C4-2B (cell line): ENCODE data around the gene MCRIP1.

ENCODE experiments used
- ZFX ChIP-seq: fragments of 450-650 bp; IDR thresholded peaks from 2 replicates; pipeline ENCODE4 v1.6.1; 2017
- TF ChIP-seq, protein P1 (sequence below): fragments of 450-650 bp; conservative IDR thresholded peaks from 2 replicates; pipeline ENCODE4 v1.5.1; 2017; ENCODE audit warnings: mild to moderate bottlenecking

DNA sequence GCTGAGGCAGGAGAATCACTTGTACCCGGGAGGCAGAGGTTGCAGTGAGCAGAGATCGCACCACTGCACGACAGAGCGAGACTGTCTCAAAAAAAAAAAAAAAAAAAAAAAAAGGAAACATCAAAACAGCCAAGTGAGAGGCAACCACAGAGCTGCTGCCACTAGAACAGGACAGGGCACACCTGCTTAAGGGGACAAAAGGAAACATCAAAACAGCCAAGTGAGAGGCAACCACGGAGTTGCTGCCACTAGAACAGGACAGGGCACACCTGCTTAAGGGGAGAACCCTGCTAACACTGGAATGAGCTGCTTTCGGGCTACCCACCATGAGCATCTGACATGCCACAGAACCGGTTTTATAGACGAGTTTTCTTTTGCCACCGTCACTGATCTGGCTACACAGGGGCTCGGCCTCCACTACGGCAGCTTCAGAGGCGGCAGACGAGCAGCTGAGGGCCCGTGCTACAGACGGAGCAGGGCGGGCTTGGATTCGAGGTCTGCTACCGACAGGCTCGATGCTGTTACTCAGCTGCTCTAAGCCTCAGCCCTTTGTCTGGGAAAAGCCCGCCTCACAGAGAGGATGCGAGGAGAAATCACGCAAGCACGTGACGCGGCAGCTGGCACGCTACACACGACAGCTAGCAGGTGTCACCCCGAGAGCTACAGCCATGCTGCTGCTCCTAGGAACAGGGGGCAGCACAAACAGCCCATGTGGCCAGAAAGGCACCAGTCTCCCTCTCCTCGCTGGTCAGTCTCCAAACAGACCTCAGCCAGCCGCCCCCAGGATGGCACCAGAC is 25.3 kb upstream of the MCRIP1 start:
- TF ChIP-seq, protein P1, sequence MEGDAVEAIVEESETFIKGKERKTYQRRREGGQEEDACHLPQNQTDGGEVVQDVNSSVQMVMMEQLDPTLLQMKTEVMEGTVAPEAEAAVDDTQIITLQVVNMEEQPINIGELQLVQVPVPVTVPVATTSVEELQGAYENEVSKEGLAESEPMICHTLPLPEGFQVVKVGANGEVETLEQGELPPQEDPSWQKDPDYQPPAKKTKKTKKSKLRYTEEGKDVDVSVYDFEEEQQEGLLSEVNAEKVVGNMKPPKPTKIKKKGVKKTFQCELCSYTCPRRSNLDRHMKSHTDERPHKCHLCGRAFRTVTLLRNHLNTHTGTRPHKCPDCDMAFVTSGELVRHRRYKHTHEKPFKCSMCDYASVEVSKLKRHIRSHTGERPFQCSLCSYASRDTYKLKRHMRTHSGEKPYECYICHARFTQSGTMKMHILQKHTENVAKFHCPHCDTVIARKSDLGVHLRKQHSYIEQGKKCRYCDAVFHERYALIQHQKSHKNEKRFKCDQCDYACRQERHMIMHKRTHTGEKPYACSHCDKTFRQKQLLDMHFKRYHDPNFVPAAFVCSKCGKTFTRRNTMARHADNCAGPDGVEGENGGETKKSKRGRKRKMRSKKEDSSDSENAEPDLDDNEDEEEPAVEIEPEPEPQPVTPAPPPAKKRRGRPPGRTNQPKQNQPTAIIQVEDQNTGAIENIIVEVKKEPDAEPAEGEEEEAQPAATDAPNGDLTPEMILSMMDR, result no peak
- TF ChIP-seq ZFX, result no peak
